ENCODE results near the gene GABRA5. TPM values are rescaled to one million over a fixed set of nuclear protein-coding genes. Genes with fewer than 3 reads are reported as not detected.
"Not testable (repeated sequence)": the region's sequence is repeated elsewhere in the genome, so short reads cannot be mapped to it uniquely, and the experiment has no call there.

The GABRA5 gene
- total RNA-seq, 1 donor from 2014 or later = 0.62 TPM

DNA sequence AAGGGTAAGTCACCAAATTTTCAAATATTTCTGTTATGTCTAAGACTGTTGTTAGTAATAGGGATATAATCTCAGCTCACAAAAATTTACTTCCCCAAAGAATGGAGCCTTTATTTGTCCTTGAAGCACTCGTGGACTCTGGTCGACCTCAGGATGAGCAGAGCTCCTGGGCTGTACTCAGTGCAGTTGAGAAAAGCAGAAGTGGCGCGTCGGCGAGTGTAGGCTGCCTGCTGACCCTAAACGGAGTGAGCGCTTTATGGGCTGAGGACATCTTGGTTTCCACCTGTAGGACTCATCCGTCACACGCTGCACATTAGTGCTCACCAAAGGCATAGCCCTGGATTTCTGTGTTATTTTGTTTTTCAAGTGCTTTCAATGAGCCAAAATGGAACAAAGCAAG lies 11.0 kb downstream of the GABRA5 start:
- DNase-seq = no peak

DNA sequence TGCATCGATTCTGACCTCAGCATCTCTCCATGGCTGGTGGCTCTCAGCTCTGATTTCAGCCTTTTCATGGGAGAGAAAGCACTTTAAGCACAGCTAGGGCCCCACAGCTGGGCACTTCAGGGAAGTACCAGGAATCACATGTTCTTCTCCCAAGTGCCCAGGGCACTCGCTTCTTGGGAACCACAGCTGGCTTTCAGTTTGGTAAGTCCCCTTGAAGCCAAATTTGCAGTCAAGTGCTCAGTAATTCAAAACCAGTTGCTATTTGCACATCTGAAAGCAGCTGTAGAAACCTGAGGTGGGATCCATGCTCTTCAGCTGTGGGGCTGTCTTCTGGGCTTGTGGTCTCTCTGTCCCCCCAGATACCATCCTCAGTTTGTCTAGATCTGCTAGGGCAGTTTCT lies 12.8 kb downstream of the GABRA5 start:
- peak; percentile 91 for DNase-seq

DNA sequence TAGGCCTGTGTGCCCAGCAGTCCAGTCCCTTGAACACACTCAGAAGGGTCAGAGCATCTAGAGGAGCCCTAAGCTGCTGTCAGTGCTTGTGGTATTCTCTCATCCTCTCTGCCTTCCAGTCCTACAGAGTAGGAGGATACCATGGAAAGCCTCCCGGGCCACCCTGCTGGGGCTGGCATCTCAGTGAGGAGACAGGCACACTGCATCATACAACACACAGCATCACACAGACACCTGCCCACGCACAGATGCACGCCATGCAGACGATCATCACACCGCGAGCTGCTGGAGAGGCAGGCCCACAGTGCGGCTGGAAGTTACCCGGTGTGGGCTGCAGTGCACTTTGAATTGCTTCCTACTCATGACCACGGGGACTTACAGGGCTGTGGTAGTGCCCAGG lies 15.2 kb downstream of the GABRA5 start:
- no peak for DNase-seq

DNA sequence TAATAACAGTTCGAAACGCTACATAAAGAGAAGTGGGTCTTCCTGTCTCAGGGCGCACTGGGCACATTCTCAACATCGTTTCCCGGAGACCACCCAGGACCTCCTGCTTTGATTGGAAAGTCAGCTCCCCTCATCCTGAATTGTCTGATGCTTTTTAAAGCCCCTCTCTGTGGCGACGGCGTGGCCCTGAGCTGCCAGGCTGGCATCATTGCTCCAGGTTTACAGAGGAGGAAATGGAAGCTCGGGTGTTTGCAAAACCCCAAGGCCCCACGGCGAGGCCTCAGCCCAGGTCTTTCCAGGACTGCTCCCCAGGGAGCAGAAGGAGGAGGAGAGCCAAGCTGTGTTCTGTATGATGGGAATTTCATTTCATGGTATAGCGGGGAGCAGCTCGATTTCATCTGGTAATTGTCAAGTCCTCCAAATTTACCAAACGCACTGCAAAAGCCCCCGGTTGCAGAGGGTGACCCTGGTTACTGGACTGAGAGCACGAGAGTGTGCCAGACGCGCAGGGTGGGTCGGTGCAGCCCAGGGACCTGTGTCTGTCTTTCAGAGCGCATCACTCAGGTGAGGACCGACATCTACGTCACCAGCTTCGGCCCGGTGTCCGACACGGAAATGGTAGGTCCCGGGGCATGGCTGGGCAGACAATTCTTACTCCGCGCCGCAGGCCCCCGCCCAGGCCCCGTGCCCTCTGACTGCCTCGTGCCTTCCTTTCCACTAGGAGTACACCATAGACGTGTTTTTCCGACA lies 15.9 kb downstream of the GABRA5 start:
- DNase-seq = no peak

DNA sequence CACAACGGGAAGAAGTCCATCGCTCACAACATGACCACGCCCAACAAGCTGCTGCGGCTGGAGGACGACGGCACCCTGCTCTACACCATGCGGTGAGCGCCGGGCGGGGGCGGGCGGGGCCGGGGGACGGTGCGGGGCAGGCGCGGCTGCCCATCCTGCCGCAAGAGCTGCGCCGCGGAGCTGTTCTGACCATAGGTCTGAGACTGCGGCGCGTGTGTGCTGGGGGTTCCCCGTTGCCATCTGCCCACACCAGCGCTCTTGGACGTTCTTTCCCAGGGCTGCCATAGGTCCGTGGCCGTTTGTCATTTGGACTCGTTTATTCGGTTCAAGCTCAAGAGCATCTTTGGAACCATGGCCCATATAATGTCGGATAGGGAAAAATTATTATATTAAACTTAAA lies 16.6 kb downstream of the GABRA5 start:
- no peak for DNase-seq

DNA sequence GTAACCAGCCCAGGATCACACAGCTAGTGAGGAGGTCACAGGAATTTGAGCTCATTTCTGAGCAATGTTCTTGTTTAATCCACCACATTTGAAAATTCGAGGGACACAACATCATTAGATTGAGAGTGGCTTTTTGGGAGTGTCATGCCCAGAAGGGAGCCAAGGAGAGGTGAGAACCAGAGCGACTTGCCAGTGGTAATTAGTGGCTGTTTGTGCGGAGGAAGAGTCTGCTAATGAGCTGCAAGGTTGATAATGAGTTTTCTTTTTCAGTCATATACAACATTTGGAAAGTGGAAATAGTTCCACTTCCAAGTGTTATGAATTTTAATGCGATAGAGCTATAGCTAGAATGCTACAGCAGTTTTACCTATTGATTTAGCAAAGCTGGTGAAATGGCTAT lies 19.7 kb downstream of the GABRA5 start:
- DNase-seq = no peak

- peak; percentile 87 for DNase-seq
Observed at GRCh38 chr15:26887926-26888666, 21.2 kb downstream of the GABRA5 start.

DNA sequence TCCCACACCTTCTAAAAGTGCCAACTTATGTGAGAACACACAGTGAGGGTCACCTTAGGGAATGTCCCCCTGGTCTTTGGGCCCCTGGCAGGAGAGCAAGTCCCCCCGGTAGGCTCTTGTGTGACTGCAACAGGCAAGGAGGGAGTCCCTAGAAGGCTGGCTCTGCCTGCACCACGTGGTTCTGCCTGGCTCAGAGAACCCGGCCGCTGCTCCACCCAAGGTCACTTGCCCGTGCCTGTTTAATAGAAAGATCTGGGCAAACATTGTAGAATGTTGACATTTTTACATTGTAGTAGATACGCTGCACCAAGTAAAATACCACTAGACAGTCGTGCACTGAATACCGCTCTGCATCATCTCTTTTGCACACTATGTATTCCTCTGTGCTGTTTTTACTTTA lies 21.9 kb downstream of the GABRA5 start:
- no peak for DNase-seq

DNA sequence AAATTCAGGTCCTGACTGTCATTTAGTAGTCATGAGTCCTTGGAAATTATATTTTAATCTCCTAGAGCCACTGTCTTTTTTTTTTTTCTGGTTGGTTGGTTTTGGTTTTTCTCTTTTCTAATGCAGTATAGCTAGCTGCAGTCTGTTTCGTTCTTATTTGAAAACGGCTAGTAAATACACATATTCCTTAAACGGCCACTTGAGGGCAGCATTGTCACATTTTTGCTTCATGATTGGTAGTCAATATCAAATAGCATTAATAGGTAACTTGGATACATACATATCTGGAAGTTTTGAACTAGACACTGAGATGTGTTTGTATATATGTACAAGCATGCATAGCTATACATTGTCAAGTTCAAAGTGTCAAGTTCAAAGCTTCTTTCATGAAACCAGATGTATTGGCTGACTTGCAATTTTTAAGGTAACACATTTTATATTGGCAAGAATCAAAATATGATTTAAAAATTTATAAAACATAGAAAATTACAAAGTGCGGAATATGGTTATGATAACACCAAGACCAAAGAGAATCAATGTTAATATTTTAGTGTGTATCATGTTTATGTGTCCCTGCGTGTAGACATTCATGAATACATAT lies 22.5 kb downstream of the GABRA5 start:
- peak; percentile 92 for DNase-seq

GRCh38 chr15:26890451-26890850 lies 23.6 kb downstream of the GABRA5 start:
- DNase-seq = no peak

DNA sequence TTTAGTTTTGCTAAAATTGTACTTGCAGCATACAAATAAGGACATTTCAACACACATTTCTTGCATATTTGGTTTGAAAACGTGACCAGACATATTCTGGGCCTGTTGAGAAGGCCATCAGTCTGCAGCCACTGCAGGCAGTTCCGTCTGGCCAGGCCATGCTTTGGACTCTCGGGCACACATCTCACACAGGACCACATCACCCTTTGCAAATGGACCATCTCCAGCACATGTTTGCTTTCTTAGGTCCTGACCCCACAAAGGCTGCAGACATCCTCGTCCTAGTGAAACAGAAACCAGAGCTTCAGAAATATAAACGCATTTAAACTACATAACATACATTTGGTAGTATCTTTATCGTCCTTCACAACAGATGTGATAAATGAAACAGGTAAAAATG lies 24.1 kb downstream of the GABRA5 start:
- no peak for DNase-seq

DNA sequence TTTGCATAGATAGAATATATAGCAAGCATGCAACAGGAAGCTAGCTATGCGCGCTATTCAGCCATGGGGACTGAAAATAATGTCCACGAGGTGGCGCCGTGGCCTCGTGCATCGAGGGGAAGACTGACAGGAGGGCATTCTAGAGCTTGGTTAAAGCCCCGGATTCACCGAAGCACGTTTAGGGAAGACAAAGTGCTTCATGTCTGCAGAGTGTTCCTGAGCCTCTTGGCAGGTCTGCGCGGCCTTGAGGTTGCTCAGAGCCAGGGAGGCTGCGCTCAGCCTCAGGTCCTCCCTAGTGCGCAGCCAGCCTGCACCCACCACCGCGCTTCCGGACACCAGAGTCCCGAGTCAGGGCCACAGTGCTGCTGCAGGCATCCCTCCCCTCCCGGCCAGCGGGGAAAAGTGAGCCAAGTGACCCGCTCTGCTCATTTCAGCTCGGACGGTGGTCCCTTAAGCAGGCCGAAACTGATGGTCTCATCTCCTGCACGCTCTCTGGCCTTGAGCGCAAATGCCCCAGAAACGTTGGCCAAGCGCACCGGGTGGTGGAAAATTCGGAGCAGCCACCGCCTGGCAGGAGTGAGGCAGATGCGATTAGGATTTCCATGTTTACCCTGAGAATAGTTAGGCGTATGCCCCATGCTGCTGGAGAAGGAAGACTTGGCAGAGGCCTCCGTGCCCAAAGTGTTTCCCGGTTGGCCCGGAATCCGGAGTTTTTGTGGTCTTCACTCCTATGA lies 24.8 kb downstream of the GABRA5 start:
- DNase-seq = peak; percentile 93

GRCh38 chr15:26892182-26892518 lies 25.3 kb downstream of the GABRA5 start:
- DNase-seq = no peak

DNA sequence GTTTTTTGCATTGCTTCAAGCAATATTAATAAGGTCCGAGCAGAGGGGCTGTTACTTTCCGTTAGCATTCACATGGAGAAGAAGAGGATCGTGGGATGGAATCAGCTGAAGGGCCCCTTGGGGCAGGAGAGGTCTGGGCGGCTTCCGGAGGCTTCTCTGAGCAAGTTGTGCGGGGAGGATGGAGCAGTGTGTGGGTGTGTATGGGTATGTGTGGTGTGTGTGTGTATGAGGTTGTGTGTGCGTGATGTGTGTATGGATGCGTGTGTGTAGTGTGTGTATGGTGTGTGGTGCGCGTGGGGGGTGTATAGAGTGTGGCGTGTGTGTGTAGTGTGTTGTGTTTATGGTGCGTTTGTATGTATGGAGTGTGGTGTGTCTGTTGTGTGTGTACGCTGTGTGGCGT lies 25.8 kb downstream of the GABRA5 start:
- no peak for DNase-seq

DNA sequence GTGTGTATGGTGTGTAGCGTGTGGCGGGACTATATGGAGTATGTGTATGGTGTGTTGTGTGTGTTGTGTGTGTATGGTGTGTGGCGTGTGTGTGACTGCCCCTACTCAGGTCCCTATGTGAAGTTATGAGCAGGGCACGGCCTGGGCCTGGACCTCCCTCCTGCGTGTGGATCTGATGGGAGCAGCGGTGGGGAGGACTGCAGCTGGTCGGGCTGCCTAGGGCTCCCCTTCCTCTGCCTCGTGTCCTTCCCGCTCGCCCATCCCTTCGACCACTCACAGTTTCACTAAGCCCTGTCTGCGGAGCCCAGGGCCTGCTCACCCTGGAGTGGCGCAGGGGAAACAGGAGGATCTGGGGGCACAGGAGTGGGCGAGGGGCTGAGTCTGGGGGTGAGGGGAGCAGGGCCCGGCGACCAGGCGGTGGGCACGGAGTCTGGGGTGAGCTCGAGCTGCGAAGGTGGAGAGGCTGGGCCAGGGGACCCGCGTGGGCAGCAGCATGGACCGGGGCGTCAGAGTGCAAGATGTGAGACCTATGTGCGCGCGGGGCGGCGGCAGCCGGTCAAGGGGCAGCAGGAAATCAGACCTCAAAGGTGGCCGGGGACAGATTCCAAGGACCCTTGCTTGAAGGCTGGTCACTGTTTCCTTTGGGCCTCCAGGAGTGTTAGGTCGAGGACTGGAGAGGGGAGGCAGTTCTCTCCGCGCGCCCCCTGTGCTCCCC lies 26.6 kb downstream of the GABRA5 start:
- no peak for DNase-seq

- no peak for DNase-seq
Observed at GRCh38 chr15:26894181-26894580, 27.3 kb downstream of the GABRA5 start.

DNA sequence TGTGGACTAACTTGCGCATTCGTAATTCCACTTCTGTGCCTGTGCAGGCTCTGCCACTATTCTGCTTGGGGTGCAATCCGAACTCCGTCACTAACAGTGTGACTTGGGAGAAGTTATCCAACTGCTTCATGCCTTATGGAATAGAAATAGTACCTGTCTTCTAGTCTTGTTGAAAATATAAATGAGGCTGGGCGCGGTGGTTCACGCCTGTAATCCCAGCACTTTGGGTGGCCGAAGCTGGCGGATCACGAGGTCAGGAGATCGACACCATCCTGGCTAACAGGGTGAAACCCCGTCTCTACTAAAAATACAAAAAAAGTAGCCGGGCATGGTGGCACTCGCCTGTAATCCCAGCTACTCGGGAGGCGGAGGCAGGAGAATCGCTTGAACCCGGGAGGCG lies 28.5 kb downstream of the GABRA5 start:
- not testable (repeated sequence) for DNase-seq

GRCh38 chr15:26899658-26900057 lies 32.8 kb downstream of the GABRA5 start:
- no peak for DNase-seq

GRCh38 chr15:26901041-26901440 lies 34.2 kb downstream of the GABRA5 start:
- DNase-seq = no peak

DNA sequence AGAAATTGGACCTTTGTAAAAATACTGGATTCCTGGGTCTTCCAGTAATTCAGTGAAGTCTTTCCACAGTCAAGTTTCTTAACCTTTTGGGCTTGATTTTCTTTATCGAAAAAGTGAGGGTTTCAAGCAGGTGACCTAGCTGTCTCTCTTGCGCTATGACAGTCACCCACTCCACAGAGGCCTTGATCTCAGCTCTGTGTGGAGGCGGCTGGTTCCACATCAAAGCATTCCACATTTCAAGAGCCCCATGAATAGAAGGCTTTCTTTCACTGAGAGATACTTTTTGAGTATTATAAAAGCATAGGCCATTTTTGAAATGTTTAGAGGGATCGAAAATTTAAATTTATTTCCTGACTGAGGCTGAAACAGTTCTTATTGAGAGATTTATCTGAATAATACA lies 43.9 kb downstream of the GABRA5 start:
- DNase-seq = no peak

DNA sequence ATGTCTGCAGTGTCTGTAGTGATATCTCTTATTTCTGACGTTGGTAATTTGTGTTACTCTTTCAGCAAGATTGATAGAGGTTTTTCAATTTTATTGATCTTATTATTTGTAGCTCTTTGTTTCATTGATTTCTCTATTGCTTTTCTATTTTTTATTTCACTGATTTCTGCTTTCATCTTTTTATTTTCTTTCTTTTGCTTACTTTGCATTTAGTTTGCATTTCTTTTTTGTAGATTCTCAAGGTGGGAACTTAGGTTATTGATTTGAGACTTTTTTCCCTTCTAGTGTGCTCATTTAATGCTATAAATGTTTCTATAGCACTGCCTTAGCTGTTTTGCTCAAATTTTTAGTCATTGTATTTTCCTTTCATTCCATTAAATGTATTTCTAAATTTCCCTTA lies 54.6 kb downstream of the GABRA5 start:
- no peak for DNase-seq

DNA sequence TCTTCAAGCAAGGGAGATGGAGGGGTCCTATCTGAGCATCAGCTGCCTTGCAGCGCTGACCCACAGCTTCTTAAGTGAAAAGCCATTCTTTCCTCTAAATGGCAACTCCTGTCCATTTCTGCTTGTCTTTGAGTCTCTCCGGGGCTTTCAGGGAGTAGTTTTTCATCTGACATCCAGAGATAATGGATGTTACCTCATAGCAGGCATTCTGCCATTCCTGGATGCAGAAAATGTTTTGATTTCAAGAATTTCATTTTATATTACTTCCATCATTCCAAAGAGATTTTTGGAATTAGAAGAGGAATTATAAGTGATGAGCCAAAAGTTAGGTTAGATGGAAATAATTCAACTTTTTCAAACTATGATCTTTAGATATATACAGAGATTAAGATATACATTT lies 59.2 kb downstream of the GABRA5 start:
- DNase-seq = no peak
